SU-DHL-6 (cell line): ENCODE results near the gene RIMKLA.

Source experiments
- EZH2phosphoT487 ChIP-seq: fragments of 200-600 bp; sonication (generic), shearing (Covaris generic); conservative IDR thresholded peaks from 2 replicates; pipeline ENCODE4 v1.6.1; 2018; ENCODE audit warnings: mild to moderate bottlenecking, antibody characterized with exemption, low read length, moderate library complexity, mixed read lengths
- TF ChIP-seq, protein P1 (sequence below): fragments of 200-600 bp; sonication (generic); IDR thresholded peaks from one replicate; pipeline ENCODE4 v1.5.1; 2017; ENCODE audit warnings: antibody characterized with exemption, mild to moderate bottlenecking, low read length, moderate library complexity; ENCODE audit not compliant: insufficient read depth, poor library complexity, severe bottlenecking

DNA sequence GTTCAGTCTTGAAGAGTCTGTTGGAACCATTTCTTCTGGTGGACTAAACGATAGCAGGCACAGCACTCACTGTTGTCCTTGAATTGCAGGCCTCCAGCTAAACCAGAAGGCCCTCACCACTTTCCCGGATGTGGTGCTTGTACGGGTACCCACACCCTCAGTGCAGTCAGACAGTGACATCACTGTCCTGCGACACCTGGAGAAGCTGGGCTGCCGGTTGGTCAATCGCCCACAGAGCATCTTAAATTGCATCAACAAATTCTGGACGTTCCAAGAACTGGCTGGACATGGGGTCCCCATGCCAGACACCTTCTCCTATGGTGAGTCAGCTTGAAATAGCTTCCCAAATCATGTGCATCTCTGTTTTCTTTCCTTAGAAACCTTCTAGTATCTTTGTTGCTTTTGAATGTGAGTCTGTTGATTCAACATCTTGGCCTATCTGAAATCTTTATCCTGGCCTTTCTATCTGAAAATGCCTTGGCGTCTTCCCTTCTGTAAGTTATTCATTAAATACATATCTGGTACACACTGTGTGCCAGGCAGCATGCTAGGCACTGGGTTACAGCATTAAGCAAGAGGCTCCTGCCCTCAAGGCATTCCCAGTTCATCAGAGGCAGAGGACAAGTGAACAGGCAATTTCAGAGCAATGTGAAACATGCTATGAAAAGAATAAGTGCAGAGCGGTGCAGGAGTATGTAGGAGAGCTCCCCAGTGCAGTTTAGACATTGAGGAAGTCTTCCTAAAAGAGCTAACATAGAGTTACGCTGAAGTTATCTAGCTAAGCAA, 18.9 kb downstream of the RIMKLA start:
- TF ChIP-seq, protein P1, sequence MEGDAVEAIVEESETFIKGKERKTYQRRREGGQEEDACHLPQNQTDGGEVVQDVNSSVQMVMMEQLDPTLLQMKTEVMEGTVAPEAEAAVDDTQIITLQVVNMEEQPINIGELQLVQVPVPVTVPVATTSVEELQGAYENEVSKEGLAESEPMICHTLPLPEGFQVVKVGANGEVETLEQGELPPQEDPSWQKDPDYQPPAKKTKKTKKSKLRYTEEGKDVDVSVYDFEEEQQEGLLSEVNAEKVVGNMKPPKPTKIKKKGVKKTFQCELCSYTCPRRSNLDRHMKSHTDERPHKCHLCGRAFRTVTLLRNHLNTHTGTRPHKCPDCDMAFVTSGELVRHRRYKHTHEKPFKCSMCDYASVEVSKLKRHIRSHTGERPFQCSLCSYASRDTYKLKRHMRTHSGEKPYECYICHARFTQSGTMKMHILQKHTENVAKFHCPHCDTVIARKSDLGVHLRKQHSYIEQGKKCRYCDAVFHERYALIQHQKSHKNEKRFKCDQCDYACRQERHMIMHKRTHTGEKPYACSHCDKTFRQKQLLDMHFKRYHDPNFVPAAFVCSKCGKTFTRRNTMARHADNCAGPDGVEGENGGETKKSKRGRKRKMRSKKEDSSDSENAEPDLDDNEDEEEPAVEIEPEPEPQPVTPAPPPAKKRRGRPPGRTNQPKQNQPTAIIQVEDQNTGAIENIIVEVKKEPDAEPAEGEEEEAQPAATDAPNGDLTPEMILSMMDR, result no peak
- TF ChIP-seq EZH2phosphoT487, result no peak
